NB4 (cell line): ENCODE measurements around the gene TANC1.

Experiments used
- POLR2A ChIP-seq: IDR thresholded peaks from 2 replicates; pipeline ENCODE4 v1.6.1; 2011; ENCODE audit warnings: mild to moderate bottlenecking; ENCODE audit not compliant: insufficient read length; ENCODE audit errors: extremely low read depth
- TF ChIP-seq, protein P1 (sequence below): IDR thresholded peaks from one replicate; pipeline ENCODE4 v1.5.1; 2012; ENCODE audit warnings: low read depth, low read length

DNA sequence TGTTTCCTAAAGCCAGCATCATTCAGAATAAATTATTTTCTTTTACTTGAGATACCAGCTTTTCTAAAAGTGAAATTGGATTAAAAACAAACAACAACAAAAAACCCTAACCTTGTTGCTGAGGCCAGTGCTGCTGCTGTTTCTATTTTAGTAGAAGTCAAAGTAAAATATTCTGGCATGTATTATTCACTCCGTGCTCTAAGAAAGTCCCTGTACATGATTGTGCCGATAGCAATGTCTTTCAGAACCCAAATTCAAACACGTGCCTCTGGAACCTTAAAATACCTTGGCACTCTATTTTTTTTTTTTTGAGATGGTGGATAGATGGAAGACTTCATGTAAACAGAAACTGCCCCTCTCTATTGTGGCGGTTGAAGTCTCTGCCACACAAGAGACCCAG lies 43.7 kb downstream of the TANC1 start:
- TF ChIP-seq POLR2A = no peak
- TF ChIP-seq, protein P1, sequence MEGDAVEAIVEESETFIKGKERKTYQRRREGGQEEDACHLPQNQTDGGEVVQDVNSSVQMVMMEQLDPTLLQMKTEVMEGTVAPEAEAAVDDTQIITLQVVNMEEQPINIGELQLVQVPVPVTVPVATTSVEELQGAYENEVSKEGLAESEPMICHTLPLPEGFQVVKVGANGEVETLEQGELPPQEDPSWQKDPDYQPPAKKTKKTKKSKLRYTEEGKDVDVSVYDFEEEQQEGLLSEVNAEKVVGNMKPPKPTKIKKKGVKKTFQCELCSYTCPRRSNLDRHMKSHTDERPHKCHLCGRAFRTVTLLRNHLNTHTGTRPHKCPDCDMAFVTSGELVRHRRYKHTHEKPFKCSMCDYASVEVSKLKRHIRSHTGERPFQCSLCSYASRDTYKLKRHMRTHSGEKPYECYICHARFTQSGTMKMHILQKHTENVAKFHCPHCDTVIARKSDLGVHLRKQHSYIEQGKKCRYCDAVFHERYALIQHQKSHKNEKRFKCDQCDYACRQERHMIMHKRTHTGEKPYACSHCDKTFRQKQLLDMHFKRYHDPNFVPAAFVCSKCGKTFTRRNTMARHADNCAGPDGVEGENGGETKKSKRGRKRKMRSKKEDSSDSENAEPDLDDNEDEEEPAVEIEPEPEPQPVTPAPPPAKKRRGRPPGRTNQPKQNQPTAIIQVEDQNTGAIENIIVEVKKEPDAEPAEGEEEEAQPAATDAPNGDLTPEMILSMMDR = no peak
